Hematopoietic multipotent progenitor cell treated with erythropoietin and hydrocortisone succinate and interleukin-3 and kit ligand, for 17 days (in vitro differentiated cells): ENCODE measurements around the gene CDH23.

Experiments used
- DNase-seq: peaks from one replicate; pipeline ENCODE4 v3.0.0-alpha.2; 2015; ENCODE audit warnings: low spot score

CDH23 gene

DNA sequence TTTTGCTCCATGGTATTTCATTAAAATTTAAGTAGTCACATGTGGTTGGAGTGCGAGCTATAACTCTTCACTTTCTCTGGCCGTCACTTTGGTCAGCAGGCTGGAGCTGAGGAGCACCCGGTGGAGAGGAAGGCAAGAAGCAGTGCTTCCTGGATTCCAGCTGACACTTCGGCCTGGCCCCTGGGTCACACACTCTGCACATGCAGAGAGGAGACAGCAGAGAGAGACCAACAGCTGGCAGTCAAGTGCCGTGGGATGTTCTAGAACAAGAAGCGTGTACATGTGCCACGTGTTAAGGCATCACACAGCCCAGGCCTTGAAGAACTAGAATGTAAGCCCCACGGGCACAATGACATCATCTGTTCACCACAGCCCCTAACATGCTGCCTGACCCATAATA, 424.2 kb downstream of the CDH23 start:
- DNase-seq, result no peak

DNA sequence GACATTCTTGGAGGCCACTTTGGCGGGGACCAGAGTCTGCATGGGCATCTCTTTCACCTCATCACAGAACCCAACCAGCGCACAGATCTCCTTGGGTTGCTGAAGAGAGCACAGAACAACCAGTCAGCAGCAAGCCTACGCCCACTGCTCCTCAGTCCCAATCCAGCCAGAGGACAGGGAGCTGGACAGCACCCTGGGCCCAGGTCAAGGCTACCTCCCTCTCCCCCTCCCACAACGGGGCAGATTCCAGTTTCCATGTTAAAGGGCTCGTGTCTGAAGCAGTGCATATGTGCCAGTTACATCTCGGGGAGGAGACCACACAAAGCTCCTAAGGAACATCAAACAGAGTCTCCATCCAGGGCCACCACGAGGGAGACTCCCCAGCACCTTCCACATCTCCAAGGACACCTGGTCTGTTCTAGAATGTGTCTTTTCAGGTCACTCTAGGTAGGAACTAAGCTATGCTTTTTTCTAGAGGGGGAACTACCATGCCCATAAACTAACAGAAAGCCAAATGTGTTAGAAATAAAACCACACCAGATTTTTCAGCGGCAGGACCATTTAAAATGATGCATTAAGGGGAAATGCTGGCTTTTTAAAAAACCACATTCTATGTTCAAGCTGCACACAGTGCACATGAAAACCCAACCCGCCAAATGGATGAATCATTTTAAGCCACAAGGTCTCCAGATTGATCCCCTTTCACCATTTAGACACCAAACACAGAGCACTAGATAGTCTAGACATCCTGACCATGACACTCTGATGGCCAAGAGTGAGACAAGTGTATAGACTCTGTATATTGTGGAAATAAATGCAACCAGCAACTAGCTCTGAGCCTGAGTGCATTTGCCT, 425.4 kb downstream of the CDH23 start:
- no peak for DNase-seq

DNA sequence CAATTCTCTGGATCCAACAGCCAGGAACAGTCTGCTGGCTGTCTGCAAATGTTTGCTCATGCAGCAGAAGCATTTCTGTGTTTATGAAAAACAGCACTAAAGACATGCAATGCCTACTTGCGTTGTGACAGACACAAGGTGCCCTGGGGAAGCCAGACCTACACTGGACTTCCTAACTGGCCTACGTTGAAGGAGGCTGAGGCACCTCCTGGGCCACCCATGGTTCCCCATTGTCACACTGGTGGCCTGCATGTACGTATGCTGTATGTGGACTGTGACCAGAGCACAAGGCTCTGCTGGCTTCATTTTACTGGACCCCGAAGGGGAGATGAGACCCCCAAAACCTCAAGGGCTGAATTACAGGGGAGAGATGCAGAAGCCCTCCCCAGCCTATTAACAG, 426.6 kb downstream of the CDH23 start:
- no peak for DNase-seq

DNA sequence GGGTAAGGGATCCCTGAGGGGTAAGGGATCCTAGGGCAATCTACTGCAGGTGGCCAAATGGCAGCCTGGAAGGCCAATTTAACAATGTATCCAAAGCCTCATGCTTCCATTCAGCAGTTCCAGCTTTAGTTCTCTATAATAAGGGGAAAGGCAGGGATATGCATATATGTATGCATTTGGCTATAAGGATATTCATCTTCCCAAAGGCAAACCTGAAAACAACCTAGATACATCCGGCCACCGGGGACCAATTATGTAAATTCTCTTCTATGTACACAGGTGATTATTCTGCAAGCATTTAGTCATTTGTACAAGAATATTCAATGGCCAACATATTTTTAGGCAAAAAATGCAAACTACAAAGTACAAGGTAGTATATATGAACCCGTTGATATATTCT, 427.6 kb downstream of the CDH23 start:
- DNase-seq, result no peak

DNA sequence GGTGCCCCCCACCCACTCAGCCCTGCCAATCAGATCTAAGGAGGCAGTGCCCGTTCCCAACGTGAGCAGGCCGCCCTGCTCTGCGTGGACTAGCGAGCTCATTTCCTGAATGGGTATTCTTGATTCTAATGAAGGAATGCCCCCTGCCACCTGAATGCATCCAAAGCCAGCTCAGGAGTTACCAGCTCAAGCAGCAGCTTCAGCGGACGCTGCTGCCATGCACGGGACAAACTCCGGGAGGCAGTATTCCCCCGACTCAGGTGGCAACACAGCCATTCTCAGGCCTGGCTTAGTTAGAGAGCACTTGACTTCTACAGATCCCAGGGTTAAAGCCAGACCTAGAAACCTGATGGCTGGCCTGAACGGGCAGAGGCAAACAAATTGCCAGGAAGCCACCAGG, 428.5 kb downstream of the CDH23 start:
- peak; percentile 47 for DNase-seq

DNA sequence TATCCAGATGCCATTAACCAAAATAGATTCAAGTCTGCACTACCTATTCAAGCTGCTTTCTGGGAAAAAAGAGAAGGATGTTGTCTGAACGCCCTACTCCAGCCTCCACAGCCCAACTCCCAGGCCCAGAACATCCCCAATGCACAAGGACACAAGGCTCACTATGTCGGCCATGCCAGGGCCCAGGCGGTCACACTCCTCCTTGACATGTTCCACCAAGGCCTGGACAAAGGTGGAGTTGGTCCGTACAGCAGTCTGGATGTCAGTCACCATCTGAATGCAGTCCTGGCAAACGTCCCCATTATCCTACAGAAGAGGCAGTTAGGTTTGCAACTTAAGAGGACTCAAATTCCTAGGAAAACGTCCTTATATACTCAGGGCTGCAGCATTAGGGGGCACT, 431.1 kb downstream of the CDH23 start:
- no peak for DNase-seq

DNA sequence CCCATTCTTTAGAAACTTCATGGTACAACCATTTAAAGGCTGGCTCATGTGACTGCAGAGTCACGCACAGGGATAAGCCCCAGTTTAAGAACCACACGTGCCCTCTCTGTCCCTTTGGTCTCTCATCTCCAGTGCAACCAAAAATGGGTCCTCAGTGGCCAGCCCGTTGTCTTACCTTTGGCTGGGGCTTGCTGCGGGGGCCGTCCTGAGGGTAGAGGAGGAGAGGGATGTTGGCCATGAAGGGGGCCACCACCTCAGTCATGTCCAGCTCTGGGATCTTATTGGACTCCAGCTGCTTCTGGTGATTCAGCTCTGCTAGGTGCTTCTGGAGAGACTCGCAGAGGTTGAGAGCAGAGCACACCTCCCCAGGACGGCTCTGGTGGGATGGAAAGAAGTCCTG, 432.0 kb downstream of the CDH23 start:
- no peak for DNase-seq

DNA sequence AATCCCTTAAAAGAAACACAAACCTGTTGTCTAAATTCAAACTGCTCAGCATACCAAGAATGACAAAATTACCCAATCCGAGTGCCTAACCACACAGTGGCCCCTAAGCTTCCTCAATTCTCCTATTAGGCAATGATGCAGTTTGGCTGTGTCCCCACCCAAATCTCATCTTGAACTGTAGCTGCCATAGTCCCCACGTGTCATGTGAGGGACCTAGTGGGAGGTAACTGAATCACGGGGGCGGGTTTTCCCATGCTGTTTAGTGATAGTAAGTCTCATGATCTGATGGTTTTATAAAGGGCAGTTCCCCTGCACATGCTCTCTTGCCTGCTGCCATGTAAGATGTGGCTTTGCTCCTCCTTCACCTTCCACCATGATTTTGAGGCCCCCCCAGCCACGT, 432.5 kb downstream of the CDH23 start:
- no peak for DNase-seq

DNA sequence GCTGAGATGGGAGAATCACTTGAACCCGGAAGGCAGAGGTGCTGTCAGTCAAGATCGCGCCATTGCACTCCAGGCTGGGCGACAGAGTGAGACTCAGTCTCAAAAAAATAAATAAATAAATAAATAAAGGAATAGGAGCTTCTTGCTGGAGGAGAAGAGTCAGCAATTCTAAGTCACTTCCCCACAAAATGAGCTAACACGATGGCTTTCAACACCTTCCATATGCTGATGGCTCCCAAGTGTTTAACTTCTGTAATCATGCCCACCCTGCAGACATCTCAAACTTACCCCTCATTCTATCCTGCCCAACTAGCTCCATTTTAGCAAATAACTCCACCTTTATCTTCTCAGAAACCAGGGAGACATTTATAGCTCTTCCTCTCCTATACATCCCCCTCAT, 433.2 kb downstream of the CDH23 start:
- no peak for DNase-seq

DNA sequence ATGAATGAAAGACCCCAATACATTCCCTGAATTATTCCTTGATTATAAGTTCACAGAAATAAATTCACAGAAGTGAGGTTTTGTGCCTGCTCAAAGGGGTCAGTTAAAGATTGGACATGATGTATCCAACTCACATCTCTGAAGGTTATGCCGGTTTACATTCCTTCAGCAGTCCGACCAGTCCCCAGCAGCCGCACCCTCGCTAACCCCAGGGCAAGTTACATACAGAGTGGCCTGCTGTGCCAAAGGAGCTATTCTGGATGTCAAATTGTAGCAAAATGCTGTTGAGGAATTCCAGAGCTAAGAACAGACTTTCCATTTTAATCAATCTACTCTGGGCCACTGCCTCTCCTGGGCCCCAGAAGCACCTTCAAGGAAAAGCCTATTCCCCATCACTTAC, 434.0 kb downstream of the CDH23 start:
- no peak for DNase-seq

DNA sequence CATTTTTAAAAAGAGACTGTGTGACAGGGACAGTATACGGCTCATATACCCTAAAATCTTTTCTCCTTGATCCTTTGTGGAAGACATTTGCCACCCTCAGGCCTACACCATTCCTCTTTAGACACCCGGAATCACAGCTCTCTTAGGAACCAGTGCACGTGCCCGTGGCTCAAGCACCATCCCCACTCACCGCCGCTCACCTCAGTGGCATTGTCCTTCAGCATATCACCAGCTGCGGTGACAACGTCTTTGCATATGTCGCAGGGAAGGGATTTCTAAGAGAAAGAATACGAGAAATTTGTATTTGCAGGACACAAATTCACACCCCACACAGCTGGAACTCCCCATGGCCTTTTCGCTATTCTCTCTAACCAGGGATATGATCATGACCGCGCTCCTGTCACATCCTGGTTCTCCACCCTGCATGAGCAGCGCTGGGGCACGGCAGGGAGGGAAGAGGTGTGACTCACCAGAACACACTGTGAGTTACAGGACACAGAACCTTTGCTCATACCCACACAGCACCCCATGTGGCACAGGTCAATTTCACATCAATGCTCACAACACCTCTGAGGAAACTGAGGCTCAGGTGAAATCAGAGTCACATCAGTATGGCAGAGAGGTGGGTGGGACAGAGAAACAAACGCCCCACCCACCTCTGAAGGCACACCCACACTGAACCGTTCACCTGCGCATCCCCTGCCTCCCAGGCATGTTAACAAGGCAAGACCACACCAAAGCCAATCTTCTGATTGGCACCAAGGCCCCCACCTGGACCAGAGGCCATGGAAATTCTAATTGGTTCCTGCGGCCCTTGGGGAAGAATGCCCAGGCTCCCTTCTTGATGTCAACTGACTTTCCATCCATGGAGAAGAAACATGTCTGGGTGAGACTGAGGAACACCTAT, 435.2 kb downstream of the CDH23 start:
- DNase-seq, result no peak

DNA sequence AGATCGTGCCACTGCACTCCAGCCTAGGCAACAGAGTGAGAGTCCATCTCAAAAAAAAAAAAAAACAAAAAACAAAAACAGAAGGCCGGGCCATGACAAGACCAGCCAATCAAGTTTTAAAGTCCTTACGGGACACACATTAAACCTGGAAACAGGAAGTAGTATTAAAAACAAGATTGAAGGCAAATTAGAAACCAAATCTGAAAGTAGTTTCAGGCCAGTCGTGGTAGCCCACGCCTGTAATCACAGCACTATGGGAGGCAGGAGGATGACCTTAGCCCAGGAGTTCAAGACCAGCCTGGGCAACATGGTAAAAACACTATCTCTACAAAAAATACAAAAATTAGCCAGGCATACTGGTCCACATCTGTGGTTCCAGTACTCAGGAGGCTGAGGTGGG, 436.2 kb downstream of the CDH23 start:
- DNase-seq, result no peak

DNA sequence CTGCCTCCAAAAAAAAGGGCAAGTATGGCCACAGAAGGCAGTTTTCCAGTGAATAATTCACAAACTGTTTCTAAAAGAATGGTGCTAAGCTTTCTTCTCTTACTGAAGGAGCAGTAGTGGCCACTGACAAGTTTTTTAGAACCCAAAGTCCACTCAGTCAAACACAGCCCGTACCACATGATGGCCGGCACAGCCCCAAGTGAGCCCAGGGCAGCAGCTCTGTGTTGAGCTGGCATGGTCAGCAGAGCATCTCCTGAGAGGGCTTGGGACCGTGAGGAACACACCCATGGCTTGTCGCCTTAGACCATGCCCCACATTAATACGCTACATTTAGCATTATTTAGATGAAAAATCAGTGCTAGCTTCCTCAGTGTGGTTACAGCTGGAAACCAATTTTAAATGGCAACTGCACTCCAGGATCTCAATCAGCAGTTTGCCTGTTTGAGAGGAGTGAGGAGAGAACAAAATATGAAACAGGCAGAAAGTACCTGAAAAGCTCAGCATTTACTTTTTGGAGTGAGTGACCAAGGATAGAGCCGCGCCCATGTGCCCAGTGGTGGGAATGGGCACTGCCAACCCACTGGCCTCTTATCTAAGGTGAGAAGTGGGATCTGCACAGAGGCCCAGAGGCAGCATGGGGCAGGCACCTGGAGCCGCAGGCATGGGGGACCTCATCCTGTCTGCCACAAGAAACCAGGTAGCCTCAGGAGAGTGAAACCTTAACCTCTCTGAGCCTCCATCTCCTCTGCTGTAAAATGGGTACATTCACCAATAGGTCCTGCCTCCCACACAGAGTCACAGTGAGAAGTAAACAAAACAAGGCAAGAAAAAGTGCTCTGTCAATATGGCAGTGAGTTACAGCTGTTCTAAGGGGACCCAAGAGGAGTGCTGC, 437.0 kb downstream of the CDH23 start:
- no peak for DNase-seq

DNA sequence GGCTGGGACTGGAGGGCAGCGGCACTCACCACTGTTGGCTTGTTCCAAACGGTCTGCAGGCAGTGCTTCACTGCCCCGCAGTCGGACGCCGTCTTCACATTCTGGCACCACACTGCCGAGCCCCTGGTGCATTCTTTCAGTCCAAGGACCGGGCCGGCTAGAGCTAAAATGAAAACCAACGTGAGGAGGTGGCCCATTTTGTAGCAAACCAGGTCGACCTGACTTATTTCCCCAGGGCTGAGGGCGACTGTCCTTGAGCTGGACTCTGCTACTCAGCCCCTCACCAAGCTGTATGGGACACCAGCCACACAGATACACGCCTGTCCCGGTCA, 437.6 kb downstream of the CDH23 start:
- DNase-seq, result no peak

DNA sequence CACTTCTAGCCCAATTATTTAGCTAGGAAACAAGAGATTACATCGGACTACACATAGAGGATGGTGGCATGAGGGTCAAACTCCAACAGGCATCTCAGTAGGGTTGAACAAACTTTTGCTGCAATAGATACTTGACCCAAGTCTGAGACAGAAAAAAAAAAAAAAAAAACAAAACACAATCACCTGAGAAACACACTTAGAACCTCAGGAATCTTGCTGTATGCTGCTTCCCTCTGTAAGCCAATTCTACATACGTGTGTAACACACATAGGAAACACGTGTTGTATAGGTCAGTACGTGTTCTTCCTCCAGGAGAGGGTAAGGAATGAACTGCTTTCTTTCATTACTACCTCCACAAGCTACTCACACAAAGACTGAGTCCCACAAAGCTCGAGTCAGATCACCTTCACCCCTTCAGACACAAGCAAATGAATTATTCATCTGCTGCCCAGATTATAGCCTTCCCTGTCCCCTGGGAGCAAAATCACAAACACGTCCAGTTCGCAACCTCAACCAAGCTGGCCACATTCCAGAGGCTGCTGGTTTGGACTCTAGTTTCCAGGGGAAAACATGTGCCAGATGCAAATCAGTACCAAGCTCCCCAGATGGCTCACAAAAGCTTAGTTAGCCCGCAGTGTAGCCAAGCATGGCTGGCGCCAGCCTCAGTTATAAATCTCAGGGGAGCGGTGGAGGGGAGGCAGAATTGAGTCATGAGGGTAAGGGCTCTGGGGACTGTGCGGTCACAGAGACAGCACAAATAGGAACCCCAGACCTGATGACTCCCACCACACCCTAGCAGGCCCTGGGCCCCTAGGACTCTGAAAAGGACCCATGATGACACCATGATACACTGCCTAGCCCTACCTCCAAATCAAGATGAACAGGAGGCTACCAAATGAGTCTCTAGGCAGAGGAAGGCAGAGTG, 439.2 kb downstream of the CDH23 start:
- peak; percentile 52 for DNase-seq

DNA sequence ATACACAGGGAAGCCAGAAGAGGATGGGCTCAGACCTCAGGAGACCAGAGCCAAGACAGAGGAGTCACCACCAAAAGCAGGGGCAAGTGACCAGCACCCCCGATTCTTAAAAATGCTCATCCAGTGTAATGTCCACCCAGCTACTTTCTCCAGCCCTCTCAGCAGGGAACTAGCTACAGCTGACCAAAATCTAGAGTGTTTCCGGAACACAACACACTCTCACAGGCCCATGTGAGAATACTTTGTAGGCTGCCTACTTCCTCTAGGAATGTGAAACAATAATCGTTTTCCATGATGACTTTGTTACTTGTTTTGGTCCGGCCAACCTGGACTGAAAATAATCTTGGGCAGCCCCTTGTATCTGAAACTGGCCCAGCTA, 439.9 kb downstream of the CDH23 start:
- no peak for DNase-seq

DNA sequence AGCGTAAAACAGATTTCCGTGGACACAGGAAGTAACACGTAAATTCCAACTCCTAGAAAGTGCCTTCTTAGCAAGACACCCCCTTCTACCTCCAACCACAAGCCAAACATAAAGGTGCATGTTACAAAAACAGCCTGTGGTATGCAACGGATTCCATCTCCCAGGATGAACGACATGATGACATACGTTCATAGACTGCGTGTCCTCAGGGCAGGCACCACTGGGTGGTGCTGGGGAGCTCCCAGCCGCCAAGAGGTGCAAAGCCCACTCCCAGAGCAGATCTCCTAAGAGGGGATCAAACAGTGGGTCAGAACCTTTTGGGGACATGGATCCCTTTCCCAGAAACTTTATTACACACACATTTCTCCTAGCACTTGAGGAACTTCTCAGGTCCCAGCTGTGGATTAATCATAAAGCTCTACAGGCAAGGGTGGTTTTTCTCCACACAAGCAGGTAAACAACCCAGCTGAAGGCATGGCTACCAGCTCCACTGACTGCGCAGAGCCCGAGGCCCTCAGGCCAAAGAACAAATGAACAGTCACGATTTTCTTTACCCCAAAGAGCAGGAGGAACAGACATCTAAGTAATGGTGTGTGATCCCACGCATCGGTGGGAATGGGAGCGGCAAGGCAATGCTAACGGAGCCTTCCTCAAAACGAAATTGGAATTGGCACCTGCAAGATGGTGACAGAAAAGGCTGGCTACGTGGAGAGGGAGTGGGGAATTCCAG, 440.5 kb downstream of the CDH23 start:
- peak; percentile 36 for DNase-seq

DNA sequence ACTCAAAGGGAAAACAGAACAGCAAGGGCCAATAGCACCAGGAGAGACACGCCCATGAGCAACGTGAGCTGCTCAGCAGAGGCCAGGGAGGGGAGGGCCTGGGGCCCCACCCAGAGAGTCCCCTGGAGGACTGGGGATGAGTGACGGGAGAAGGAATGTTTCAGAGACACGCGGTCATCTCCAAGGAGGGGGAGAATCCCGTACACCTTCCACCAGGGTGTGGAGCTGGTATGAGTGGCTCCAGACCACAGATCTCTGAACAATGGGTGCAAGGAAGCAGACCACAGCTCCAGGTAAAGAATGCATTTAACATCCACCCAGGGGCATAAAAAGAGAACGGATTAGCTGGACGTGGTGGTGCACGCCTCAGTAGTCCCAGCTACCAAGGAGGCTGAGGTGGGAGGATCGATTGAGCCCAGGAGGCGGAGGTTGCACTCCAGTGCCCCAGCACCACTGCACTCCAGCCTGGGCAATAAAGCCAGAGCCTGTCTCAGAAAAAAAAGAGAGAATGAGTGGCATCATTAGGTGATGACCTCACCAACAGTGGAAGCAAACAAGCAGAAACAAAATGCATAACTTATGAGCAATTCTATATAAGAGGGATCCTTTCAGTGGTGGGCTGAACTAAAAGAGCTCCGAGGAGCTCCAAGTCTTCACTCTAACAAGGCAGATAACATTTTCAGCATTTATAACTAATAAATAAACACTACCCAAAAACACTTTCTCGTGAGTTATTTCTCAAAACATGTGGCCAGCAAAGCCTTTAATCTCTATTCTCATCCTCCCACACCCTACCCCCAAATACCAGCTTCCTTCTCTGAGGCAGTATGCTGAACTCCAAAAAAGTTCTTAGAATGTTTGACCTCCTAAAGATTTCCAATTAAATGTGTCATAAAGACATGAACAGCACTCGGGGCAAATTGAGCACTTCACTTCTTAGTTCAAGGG, 441.8 kb downstream of the CDH23 start:
- peak; percentile 39 for DNase-seq

DNA sequence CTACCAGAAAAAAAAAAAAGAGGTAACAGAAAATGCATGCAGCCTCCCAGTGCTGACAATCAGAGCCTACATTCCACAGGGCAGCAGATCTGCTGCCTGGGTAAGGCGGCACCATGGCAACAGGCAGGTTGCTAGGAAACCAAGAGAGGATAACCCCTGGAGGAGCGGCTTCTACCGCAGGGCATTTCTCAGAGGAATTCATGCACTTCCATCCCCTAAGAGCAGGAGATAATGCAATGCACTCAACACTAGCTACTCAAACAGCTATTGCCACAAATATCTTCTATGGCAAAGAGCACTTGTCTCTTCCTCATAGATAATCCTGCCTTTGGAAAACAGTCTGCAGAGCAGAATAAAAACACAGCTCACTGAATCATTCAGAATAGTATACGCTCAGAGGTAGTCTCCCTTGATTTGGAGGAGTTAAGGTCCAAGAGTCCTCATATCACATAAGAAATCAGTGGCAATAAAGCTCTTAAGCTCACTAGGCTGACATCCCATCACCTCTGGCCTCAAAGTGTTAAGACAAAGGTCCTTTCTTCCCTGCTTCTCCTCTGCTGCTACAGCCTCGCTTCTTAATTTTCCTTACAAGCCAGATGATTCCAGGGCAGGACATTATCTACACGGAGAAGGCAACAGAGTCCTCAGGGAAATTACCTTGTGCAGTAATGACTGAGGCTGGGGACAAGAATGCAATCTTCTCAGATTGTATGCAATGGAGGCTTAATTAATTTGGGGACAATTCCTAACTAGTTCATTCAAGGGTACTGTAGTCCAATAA, 443.6 kb downstream of the CDH23 start:
- DNase-seq, result peak; percentile 69
